Measurements from ENCODE around the gene ROBO3.

GRCh38 chr11:124920356-124920755 is 55.1 kb downstream of the ROBO3 start:
- TF ChIP-seq EGR1 (IDR thresholded peaks at IDR 0.05; ENCODE audit: low read depth) (no peak), ZNF274 (IDR thresholded peaks at IDR 0.05; ENCODE audit: low read depth, low read length) (no peak), ATF3 (IDR thresholded peaks at IDR 0.05) (no peak), ZFX (IDR thresholded peaks at IDR 0.05) (no peak), CTCF (IDR thresholded peaks at IDR 0.05 in 2 of 3, conservative IDR thresholded peaks at IDR 0.05 in 1 of 3; ENCODE audit: borderline replicate concordance in 1 of 3, insufficient read depth in 1 of 3, low read depth in 2 of 3, low read length in 2 of 3) (no peak), POLR2A (IDR thresholded peaks at IDR 0.05; ENCODE audit: borderline replicate concordance, extremely low read depth, insufficient read depth, insufficient read length) (no peak), FOSL1 (IDR thresholded peaks at IDR 0.05; ENCODE audit: low read depth) (no peak), CBX3 (IDR thresholded peaks at IDR 0.05; ENCODE audit: low read depth) (no peak), RAD21 (IDR thresholded peaks at IDR 0.05; ENCODE audit: low read depth) (no peak)
